K562 (cell line): ENCODE measurements around the gene SHFL. TPM values are rescaled to one million over a fixed set of nuclear protein-coding genes. Genes with fewer than 3 reads are reported as not detected.

Source experiments
- CBFA2T2 ChIP-seq: fragments of 450-650 bp; conservative IDR thresholded peaks from 2 replicates; pipeline ENCODE4 v1.6.1; 2017; ENCODE audit warnings: mild to moderate bottlenecking
- FUS ChIP-seq: fragments of 200-400 bp; formaldehyde crosslinking; optimal IDR thresholded peaks from 2 replicates; pipeline ENCODE3; 2017; ENCODE audit warnings: low read depth, low read length
- HOXB6 ChIP-seq: fragments of 250-450 bp; sonication (Bioruptor Pico); IDR thresholded peaks from 2 replicates; pipeline ENCODE4 v1.5.1; 2022; ENCODE audit warnings: mild to moderate bottlenecking, borderline replicate concordance
- IFI16 ChIP-seq: fragments of 250-450 bp; sonication (Bioruptor Pico); IDR thresholded peaks from 2 replicates; pipeline ENCODE4 v2.1.2; 2022; ENCODE audit warnings: mild to moderate bottlenecking, inconsistent platforms
- KDM1A ChIP-seq, 2 experiments: fragments of 450-650 bp; IDR thresholded peaks; 2 replicates each; pipeline ENCODE4 v1.6.1; 2016; ENCODE audit warnings: mild to moderate bottlenecking in 2 of 2
- MTA2 ChIP-seq: fragments of 450-650 bp; IDR thresholded peaks from 2 replicates; pipeline ENCODE4 v1.6.1; 2016; ENCODE audit warnings: low read depth
- NFE2L1 ChIP-seq: fragments of 450-650 bp; IDR thresholded peaks from 2 replicates; pipeline ENCODE4 v1.6.1; 2016; ENCODE audit warnings: missing genetic modification characterization, low read depth, mild to moderate bottlenecking, missing compliant biosample characterization, moderate library complexity, borderline replicate concordance
- TAF7 ChIP-seq: fragments of 450-650 bp; IDR thresholded peaks from 2 replicates; pipeline ENCODE4 v1.6.1; 2016; ENCODE audit warnings: missing genetic modification characterization, missing compliant biosample characterization
- TBL1XR1 ChIP-seq, 2 experiments: IDR thresholded peaks; 2 replicates each; pipeline ENCODE4 v1.6.1; 2012; ENCODE audit warnings: improper control_type of control experiment in 2 of 2, low read length in 2 of 2, mild to moderate bottlenecking in 1 of 2
- ZNF311 ChIP-seq: fragments of 250-450 bp; sonication (Bioruptor Pico); IDR thresholded peaks from 2 replicates; pipeline ENCODE4 v1.4.0; 2020; ENCODE audit warnings: mild to moderate bottlenecking, moderate library complexity
- polyA plus RNA-seq, 8 experiments: library from polyadenylated mRNA; depleted of rRNA in 4 of 8; stranded (reverse) in 5 of 8; unstranded in 3 of 8; fragments of >200 nt; fragmentation: Nextera tagmentation in 2 of 8; fragmentation: Illumina TruSeq in 1 of 8; extraction: Ambion mirVana in 2 of 8; extraction: Trizol in 1 of 8; gene quantifications; 2 replicates each; pipeline versions ENCODE4 v1.2.1 to v1.2.3, GENCODE V29; 2011 to 2014; ENCODE audit warnings: inconsistent platforms in 1 of 8, missing spikeins in 1 of 8
- total RNA-seq, 7 experiments: library from RNA; depleted of rRNA in 6 of 7; stranded (reverse); fragments of >200 nt in 6 of 7; fragmentation: Illumina TruSeq in 2 of 7; extraction: Trizol in 2 of 7; gene quantifications; 2 replicates each; pipeline versions ENCODE4 v1.2.1 to v1.2.3, GENCODE V29; 2011 to 2021; ENCODE audit warnings: low replicate concordance in 1 of 7
- TF ChIP-seq, protein P1 (sequence below): sonication (generic); formaldehyde crosslinking; IDR thresholded peaks from 2 replicates; pipeline ENCODE4 v1.8.0; 2022; ENCODE audit warnings: mild to moderate bottlenecking, missing genetic modification reagents
- TF ChIP-seq, protein P2 (sequence below): fragments of 250-450 bp; sonication (Bioruptor Pico); IDR thresholded peaks from 2 replicates; pipeline ENCODE4 v1.5.0; 2022; ENCODE audit warnings: mild to moderate bottlenecking
- TF ChIP-seq, protein P3 (sequence below): sonication (generic); formaldehyde crosslinking; IDR thresholded peaks from 2 replicates; pipeline ENCODE4 v1.8.0; 2022; ENCODE audit warnings: mild to moderate bottlenecking, missing genetic modification reagents, borderline replicate concordance
- TF ChIP-seq, protein P4 (sequence below): IDR thresholded peaks from 2 replicates; pipeline ENCODE4 v1.6.1; 2011; ENCODE audit warnings: borderline replicate concordance, low read depth, mild to moderate bottlenecking, moderate library complexity, low read length; ENCODE audit not compliant: insufficient read depth, poor library complexity, severe bottlenecking

The SHFL gene
- total and polyA plus RNA-seq, 9 of the 15 experiments (the other 6 are each of a cell fraction or from before 2014, with no cell fraction given), result 1.5 to 25.7 (median 13.0) TPM

DNA sequence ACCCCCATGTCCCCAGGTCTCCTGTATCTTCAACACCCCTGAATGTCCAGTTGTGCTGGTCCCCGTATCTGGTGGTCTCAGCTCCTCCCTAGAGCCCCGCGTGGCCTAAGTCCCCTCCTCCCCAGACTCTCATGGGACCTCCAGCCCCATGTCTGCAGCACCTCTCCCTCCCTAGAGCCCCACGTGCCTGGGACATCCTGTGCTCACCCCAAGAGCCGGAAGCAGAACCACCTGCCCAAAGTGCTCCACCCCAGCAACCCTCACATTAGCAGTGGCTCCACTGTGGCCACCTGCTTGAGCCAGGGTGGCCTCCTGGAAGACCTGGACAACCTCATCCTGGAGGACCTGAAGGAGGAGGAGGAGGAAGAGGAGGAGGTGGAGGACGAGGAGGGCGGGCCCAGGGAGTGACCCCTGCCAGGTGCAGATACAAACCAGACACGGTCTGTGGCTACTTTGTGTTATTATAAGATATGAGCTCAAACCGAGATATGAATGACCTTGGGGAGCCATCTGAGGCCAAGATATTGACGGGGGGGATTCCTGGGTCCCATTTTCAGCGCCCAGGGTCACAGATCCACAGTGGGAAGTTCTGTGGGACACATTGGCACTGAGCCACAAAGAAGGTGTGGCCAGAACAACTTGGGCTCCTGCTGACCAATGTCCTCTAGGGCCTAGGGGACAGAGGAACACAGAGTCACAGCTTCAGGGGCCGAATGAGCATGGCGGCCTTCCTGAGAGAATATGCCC lies 6.0 kb downstream of the SHFL start (continued):
- TF ChIP-seq, protein P1, sequence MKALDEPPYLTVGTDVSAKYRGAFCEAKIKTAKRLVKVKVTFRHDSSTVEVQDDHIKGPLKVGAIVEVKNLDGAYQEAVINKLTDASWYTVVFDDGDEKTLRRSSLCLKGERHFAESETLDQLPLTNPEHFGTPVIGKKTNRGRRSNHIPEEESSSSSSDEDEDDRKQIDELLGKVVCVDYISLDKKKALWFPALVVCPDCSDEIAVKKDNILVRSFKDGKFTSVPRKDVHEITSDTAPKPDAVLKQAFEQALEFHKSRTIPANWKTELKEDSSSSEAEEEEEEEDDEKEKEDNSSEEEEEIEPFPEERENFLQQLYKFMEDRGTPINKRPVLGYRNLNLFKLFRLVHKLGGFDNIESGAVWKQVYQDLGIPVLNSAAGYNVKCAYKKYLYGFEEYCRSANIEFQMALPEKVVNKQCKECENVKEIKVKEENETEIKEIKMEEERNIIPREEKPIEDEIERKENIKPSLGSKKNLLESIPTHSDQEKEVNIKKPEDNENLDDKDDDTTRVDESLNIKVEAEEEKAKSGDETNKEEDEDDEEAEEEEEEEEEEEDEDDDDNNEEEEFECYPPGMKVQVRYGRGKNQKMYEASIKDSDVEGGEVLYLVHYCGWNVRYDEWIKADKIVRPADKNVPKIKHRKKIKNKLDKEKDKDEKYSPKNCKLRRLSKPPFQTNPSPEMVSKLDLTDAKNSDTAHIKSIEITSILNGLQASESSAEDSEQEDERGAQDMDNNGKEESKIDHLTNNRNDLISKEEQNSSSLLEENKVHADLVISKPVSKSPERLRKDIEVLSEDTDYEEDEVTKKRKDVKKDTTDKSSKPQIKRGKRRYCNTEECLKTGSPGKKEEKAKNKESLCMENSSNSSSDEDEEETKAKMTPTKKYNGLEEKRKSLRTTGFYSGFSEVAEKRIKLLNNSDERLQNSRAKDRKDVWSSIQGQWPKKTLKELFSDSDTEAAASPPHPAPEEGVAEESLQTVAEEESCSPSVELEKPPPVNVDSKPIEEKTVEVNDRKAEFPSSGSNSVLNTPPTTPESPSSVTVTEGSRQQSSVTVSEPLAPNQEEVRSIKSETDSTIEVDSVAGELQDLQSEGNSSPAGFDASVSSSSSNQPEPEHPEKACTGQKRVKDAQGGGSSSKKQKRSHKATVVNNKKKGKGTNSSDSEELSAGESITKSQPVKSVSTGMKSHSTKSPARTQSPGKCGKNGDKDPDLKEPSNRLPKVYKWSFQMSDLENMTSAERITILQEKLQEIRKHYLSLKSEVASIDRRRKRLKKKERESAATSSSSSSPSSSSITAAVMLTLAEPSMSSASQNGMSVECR (CRISPR knock-in tag), result no peak
- no peak for TF ChIP-seq TAF7
- no peak for TF ChIP-seq FUS
- no peak for TF ChIP-seq NFE2L1 (tag)
- TF ChIP-seq, protein P2, sequence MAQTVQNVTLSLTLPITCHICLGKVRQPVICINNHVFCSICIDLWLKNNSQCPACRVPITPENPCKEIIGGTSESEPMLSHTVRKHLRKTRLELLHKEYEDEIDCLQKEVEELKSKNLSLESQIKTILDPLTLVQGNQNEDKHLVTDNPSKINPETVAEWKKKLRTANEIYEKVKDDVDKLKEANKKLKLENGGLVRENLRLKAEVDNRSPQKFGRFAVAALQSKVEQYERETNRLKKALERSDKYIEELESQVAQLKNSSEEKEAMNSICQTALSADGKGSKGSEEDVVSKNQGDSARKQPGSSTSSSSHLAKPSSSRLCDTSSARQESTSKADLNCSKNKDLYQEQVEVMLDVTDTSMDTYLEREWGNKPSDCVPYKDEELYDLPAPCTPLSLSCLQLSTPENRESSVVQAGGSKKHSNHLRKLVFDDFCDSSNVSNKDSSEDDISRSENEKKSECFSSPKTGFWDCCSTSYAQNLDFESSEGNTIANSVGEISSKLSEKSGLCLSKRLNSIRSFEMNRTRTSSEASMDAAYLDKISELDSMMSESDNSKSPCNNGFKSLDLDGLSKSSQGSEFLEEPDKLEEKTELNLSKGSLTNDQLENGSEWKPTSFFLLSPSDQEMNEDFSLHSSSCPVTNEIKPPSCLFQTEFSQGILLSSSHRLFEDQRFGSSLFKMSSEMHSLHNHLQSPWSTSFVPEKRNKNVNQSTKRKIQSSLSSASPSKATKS, result no peak
- TF ChIP-seq, protein P3, sequence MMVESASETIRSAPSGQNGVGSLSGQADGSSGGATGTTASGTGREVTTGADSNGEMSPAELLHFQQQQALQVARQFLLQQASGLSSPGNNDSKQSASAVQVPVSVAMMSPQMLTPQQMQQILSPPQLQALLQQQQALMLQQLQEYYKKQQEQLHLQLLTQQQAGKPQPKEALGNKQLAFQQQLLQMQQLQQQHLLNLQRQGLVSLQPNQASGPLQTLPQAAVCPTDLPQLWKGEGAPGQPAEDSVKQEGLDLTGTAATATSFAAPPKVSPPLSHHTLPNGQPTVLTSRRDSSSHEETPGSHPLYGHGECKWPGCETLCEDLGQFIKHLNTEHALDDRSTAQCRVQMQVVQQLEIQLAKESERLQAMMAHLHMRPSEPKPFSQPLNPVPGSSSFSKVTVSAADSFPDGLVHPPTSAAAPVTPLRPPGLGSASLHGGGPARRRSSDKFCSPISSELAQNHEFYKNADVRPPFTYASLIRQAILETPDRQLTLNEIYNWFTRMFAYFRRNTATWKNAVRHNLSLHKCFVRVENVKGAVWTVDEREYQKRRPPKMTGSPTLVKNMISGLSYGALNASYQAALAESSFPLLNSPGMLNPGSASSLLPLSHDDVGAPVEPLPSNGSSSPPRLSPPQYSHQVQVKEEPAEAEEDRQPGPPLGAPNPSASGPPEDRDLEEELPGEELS (CRISPR knock-in tag), result no peak
- no peak for TF ChIP-seq ZNF311 (CRISPR knock-in tag)
- TF ChIP-seq HOXB6 (CRISPR knock-in tag), result no peak
- no peak for TF ChIP-seq IFI16
- peak; percentile 57 for TF ChIP-seq MTA2
- peak; percentile 74 for TF ChIP-seq CBFA2T2
- 0 out of 4 replicates have a peak, but pooled peaks of 1 of the 2 experiments have one; percentile 11 for TF ChIP-seq KDM1A (IDR thresholded peaks at IDR 0.05)
- peak in 1 of 2 experiments; percentile 35; a peak in 1 of 4 replicates for TF ChIP-seq TBL1XR1 (IDR thresholded peaks at IDR 0.05; ENCODE audit: low read length in 2 of 2)
- TF ChIP-seq, protein P4, sequence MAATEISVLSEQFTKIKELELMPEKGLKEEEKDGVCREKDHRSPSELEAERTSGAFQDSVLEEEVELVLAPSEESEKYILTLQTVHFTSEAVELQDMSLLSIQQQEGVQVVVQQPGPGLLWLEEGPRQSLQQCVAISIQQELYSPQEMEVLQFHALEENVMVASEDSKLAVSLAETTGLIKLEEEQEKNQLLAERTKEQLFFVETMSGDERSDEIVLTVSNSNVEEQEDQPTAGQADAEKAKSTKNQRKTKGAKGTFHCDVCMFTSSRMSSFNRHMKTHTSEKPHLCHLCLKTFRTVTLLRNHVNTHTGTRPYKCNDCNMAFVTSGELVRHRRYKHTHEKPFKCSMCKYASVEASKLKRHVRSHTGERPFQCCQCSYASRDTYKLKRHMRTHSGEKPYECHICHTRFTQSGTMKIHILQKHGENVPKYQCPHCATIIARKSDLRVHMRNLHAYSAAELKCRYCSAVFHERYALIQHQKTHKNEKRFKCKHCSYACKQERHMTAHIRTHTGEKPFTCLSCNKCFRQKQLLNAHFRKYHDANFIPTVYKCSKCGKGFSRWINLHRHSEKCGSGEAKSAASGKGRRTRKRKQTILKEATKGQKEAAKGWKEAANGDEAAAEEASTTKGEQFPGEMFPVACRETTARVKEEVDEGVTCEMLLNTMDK, result no peak
